COLO829 (cell line): ENCODE data around the gene FTSJ1.
"Not testable (repeated sequence)": the region's sequence is repeated elsewhere in the genome, so short reads cannot be mapped to it uniquely, and the experiment has no call there.

ENCODE experiments used
- DNase-seq: peaks from one replicate; pipeline ENCODE4 v3.0.0; 2012; ENCODE audit warnings: low spot score

FTSJ1 gene

DNA sequence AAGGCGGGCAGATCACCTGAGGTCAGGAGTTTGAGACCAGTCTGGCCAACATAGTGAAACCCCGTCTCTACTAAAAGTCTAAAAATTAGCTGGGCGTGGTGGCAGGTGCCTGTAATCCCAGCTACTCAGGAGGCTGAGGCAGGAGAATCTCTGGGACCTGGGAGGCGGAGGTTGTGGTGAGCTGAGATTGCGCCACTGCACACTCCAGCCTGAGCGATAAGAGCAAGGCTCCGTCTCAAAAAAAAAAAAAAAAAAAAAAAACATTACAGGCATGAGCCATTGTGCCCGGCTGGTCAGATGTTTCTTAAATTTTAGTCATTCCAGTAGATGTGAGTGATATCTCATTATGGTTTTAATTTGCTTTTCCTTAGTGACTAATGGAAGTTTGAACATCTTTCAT, 49.9 kb downstream of the FTSJ1 start:
- DNase-seq: not testable (repeated sequence)

DNA sequence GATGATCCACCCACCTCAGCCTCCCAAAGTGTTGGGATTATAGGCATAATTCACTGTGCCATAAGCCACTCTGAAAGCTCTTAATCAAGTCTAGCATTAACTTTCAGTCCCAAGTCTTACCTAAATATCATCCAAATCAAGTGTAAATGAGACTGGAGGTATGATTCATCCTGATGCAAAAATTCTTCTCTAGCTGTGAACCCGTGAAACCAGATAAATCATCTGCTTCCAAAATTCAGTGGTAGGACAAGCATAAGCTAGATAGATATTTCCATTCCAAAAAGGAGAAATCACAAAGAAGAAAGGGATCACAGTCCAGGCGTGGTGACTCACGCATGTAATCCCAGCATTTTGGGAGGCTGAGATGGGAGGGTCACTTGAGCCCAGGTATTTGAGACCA, 54.7 kb downstream of the FTSJ1 start:
- no peak for DNase-seq

DNA sequence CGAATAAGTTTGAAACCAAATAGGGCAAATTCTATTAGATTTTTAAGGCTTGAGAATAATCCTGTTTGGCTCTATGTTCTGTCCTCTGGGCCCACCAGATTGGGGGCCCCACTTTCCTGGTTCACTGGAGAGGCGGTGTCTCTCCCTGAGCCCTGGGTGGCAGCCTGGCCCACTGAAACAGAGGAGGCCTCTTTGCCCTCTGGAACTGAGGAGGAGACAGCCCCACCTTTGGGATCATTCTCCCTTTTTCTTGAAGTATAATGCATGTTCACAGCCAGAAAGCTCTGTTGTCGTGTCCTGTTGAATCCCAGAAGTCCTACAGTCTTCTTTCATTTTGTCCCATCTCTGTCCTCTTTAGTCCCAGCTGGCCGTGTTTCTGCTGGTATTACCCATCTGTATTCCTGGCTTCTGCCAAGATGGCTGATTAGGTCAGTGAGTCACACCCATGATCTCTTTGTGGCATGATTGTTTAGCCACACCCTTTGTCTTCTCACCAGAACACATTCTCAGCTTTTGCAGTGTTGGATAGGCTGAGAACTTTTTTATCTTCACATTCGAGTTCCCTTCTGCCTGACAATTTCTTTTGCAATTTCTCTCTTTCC, 55.5 kb downstream of the FTSJ1 start:
- peak; percentile 19 for DNase-seq

GRCh38 chrX:48532161-48532560, 56.2 kb downstream of the FTSJ1 start:
- DNase-seq: no peak

DNA sequence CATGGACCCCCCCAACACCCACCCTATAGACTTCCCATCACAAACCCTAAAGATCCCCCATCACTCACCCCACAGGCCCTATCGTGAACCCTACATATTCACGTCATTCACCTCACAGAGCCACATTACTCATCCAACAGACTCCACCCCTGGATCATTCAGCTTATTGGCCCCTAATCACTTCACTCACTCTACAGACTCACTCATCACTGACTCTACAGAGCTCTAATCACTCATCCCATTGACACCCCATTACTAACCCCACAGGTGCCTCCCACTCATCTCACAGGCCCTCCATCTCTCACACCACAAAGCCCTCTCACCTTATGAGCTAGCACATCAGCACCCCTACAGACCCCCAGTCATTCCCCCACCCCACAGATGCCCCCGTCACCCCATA, 57.2 kb downstream of the FTSJ1 start:
- DNase-seq: no peak
